Stimulated activated CD4-positive, alpha-beta T cell treated with anti-CD3 and anti-CD28 coated beads, Interleukin-12 subunit alpha, Interleukin-12 subunit beta, amount 100 ng/mL, for 4 hours (primary cell): Measurements from ENCODE around the gene NR1H2.
"Not testable (repeated sequence)": the region's sequence is repeated elsewhere in the genome, so short reads cannot be mapped to it uniquely, and the experiment has no call there.

Experiments
- DNase-seq: peaks from one replicate; pipeline ENCODE4 v3.0.0-alpha.2; 2020

The NR1H2 gene

GRCh38 chr19:50376166-50377050 lies at the start of gene NR1H2:
Gene NR1H2 (plus strand): TSS chr19:50376457. CDS start chr19:50377606, 1,149 bp downstream.
- peak; percentile 89 for DNase-seq

GRCh38 chr19:50327013-50327412 lies 49.2 kb upstream of the NR1H2 start:
- no peak for DNase-seq

GRCh38 chr19:50327461-50328223 lies 48.6 kb upstream of the NR1H2 start:
- no peak for DNase-seq

GRCh38 chr19:50328224-50328872 lies 47.9 kb upstream of the NR1H2 start:
- DNase-seq: peak; percentile 51

- no peak for DNase-seq
Observed at GRCh38 chr19:50328873-50329145, 47.4 kb upstream of the NR1H2 start.

GRCh38 chr19:50329146-50329925 lies 46.9 kb upstream of the NR1H2 start, which contains the start of gene KCNC3:
Gene KCNC3 (minus strand): TSS chr19:50329377. CDS start chr19:50329082, 295 bp downstream.
- peak; percentile 96 for DNase-seq

GRCh38 chr19:50329926-50330294 lies 46.3 kb upstream of the NR1H2 start:
- not testable (repeated sequence) for DNase-seq

GRCh38 chr19:50330365-50331078 lies 45.7 kb upstream of the NR1H2 start:
- DNase-seq: peak; percentile 76

GRCh38 chr19:50331221-50331993 lies 44.9 kb upstream of the NR1H2 start:
- DNase-seq: no peak

GRCh38 chr19:50331994-50332243 lies 44.3 kb upstream of the NR1H2 start:
- DNase-seq: no peak

GRCh38 chr19:50332244-50333038 lies 43.8 kb upstream of the NR1H2 start:
- DNase-seq: no peak

- peak; percentile 91 for DNase-seq
Observed at GRCh38 chr19:50333235-50333736, 43.0 kb upstream of the NR1H2 start.

GRCh38 chr19:50333737-50334617 lies 42.3 kb upstream of the NR1H2 start:
- peak; percentile 84 for DNase-seq

GRCh38 chr19:50334741-50335421 lies 41.4 kb upstream of the NR1H2 start:
- DNase-seq: no peak

- not testable (repeated sequence) for DNase-seq
Observed at GRCh38 chr19:50337031-50337430, 39.2 kb upstream of the NR1H2 start.

GRCh38 chr19:50340331-50340730 lies 35.9 kb upstream of the NR1H2 start:
- DNase-seq: no peak

GRCh38 chr19:50341091-50341564 lies 35.1 kb upstream of the NR1H2 start:
- no peak for DNase-seq

- no peak for DNase-seq
Observed at GRCh38 chr19:50344661-50345318, 31.5 kb upstream of the NR1H2 start.
